HAP-1 (cell line): ENCODE data around the gene NCOA6.
A peak's percentile ranks its signal among the peaks of the same experiment; 100 is the strongest.

Experiments used
- DNase-seq, 2 experiments: peaks; one replicate each; pipeline ENCODE4 v3.0.0-alpha.2; 2016 to 2020; ENCODE audit warnings: low spot score in 2 of 2
- H3K27me3 ChIP-seq: fragments of 250-450 bp; sonication (Bioruptor Pico); 2 replicates; pipeline ENCODE4 v1.5.1; 2020; ENCODE audit warnings: low read depth, mild to moderate bottlenecking, moderate library complexity
- H3K36me3 ChIP-seq: fragments of 250-450 bp; sonication (Bioruptor Pico); replicated peaks from 2 replicates; pipeline ENCODE4 v1.5.1; 2020; ENCODE audit warnings: mild to moderate bottlenecking
- H3K4me1 ChIP-seq: fragments of 250-450 bp; sonication (Bioruptor Pico); 2 replicates; pipeline ENCODE4 v1.5.1; 2020; ENCODE audit warnings: mild to moderate bottlenecking
- H3K4me3 ChIP-seq: fragments of 250-450 bp; sonication (Bioruptor Pico); 2 replicates; pipeline ENCODE4 v1.5.1; 2020; ENCODE audit warnings: mild to moderate bottlenecking, moderate library complexity
- H3K9me3 ChIP-seq: fragments of 250-450 bp; sonication (Bioruptor Pico); 2 replicates; pipeline ENCODE4 v1.5.1; 2020; ENCODE audit warnings: mild to moderate bottlenecking, moderate library complexity
- in situ Hi-C: fragments of 300-500 bp; cut with MboI; formaldehyde crosslinking; loops from 3 replicates; pipeline ENCODE4 v1.14.3; 2020; ENCODE audit warnings: low sequenced_read_pairs, inconsistent platforms, mixed read lengths

NCOA6 gene

DNA sequence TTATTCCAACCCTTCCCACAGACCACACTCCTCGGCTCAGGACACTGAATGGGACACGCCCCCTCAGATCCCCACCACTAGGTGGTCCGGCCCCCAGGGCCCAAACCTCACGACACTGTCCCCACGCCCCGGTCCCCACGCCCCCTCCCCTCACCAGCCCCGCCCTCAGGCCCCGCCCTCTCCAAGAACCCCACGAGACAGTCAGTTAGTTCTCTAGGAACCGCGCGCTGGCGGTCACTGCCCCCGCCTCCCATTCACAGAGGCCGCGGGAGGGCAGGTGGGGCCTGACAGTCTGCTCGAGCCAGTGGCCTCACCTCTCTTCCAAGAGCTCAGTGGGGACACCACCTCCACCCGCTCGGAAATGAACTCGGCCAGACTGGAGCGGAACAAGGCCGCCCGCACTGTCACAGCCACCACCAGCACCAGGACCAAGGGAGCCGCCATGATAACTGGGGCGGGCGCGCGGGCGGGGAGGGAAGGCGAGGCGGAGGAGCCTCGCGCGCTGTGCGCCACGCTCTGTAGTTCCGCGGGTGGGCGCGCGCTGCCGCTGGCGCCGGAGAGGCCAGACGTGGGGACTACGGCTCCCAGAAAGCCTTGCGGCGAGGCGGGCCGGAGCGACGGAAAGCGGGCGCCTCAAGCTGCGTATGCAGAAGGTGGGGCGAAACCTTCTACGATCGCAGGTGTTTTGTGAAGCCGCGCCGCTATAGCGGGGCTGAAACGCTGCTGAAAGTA, 148.6 kb downstream of the NCOA6 start, which contains the start of gene PIGU:
Gene PIGU (minus strand): TSS at position 451 of the 732 bp plus-strand sequence. CDS start 7 bp downstream, at position 444.
- Histone ChIP-seq H3K36me3 (no peaks in the 10 kb centered on the region), H3K27me3 (no peaks in the 10 kb centered on the region), H3K4me3 (peak within 1 kb of the TSS; percentile 87), H3K9me3 (no peaks in the 10 kb centered on the region), H3K4me1 (peaks cover 14% of the 10 kb centered on the region)
- in situ Hi-C loops, result no loop called here
- peak; percentile 94 to 96 for DNase-seq

DNA sequence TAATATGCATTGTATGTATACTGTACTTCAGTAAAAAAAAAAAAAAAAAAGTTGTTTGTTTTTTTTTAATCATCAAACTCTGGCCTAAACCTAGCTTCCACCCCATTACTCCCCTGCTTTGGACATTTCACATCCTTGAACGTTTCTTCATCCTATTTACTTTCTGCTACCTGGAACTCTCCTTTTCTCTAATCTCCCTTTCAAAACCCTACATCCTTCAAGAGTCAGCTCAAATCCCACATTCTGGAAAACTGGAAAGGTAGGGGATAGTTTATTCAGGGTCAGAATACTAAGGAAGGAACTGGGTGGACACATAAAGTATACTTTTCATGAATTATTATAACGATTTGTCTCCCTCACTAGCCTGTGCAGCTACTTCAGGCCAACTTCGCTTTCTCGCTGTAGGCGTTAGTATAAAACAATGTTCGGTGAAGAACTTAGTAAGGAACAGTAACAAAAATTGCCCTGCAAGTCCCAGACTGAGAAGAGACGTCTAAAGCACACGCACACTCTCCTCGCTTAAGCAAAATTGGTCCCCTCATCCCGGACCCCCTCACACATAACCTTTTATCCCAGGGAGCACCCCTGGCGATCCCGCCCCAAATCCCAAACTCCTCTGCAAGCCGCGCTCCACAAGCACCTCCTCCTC, 149.3 kb downstream of the NCOA6 start:
- in situ Hi-C loops, result no loop called here
- H3K4me1 ChIP-seq, result peaks cover 14% of the 10 kb centered on the region
- peak overlapping the region; percentile 87 for H3K4me3 ChIP-seq
- no peaks in the 10 kb centered on the region for H3K9me3 ChIP-seq
- no peak for DNase-seq
- H3K27me3 ChIP-seq, result no peaks in the 10 kb centered on the region
- H3K36me3 ChIP-seq, result no peaks in the 10 kb centered on the region

DNA sequence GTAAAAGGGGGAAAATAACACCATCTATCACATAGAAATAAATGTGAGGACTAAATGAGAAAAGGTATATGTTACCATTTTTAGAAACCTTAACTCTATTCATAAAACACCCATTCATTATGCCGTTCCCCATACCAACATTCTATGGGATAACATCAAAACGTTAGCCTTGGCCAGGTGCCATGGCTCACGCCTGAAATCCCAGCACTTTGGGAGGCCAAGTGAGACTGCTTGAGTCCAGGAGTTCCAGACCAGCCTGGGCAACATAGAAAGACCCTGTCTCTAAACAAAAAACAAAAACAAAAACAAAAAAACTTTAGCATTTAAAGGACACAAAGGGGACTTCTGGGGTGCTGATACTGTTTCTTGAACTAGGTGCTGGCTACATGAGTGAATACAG, 149.9 kb downstream of the NCOA6 start:
- no peaks in the 10 kb centered on the region for H3K27me3 ChIP-seq
- H3K36me3 ChIP-seq, result no peaks in the 10 kb centered on the region
- in situ Hi-C loops, result no loop called here
- peak in 1 of 2 experiments; percentile 28 for DNase-seq
- H3K4me3 ChIP-seq, result no peak overlapping the region
- peaks cover 11% of the 10 kb centered on the region for H3K4me1 ChIP-seq
- H3K9me3 ChIP-seq, result no peaks in the 10 kb centered on the region

DNA sequence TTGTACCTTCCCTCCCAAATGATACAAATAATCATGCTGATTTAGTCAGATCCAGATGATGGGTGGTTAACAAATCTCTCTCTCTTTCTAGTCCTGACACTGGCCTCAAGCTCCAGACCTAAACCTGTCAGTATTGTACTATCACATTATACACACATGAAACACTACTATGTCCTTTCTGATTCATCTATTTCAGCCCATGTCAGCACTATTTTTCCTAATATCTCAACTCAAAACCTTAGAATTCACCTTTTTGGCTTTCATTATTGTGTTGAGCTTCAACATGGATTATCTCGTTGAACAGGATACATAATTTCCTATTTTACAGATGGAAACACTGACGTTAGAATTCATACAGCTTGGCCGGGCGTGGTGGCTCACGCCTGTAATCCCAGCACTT, 152.0 kb downstream of the NCOA6 start:
- in situ Hi-C loops, result no loop called here
- DNase-seq, result no peak
- no peaks in the 10 kb centered on the region for H3K9me3 ChIP-seq
- H3K4me3 ChIP-seq, result no peak overlapping the region
- H3K4me1 ChIP-seq, result peaks cover 10% of the 10 kb centered on the region
- no peaks in the 10 kb centered on the region for H3K36me3 ChIP-seq
- H3K27me3 ChIP-seq, result no peaks in the 10 kb centered on the region

DNA sequence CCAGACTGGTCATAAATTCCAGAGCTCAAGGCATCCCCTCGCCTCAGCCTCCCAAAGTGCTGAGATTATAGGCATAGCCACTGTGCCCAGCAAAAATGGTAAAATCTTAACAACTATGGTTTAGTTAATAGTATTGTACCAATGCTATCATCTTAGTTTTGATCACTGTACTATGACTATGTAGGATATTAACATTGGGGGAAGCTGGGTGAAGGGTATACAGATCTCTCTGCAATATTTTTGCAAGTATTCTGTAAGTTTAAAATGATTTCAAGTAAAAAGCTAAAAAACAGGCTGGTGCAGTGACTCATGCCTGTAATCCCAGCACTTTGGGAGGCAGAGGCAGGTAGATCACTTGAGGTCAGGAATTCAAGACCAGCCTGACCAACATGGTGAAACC, 156.4 kb downstream of the NCOA6 start:
- in situ Hi-C loops, result no loop called here
- Histone ChIP-seq H3K4me3 (no peak overlapping the region), H3K9me3 (no peaks in the 10 kb centered on the region), H3K27me3 (no peaks in the 10 kb centered on the region), H3K36me3 (no peaks in the 10 kb centered on the region), H3K4me1 (no peaks in the 10 kb centered on the region)
- no peak for DNase-seq
